GM12892 (cell line): ENCODE measurements around the gene TBC1D3G. TPM values are rescaled to one million over a fixed set of nuclear protein-coding genes. Genes with fewer than 3 reads are reported as not detected.
"Not testable (repeated sequence)": the region's sequence is repeated elsewhere in the genome, so short reads cannot be mapped to it uniquely, and the experiment has no call there.

Experiments used
- DNase-seq: peaks from one replicate; pipeline ENCODE4 v3.0.0; 2011; ENCODE audit not compliant: insufficient read length
- FAIRE-seq: peaks from 2 replicates; lab custom pipeline; 2011; peaks lifted over from hg19 to GRCh38; lab: Jason Lieb, UNC
- polyA plus RNA-seq: library from polyadenylated mRNA; unstranded; fragments of >200 nt; gene quantifications from one replicate; pipeline ENCODE4 v1.2.1, GENCODE V29; 2012; ENCODE audit warnings: missing spikeins, inconsistent platforms; ENCODE audit not compliant: missing spikeins

The TBC1D3G gene
- polyA plus RNA-seq: not detected

GRCh38 chr17:36323584-36323983 is at the start of gene TBC1D3G:
TBC1D3G (plus strand) TSS chr17:36323884; CDS start chr17:36325412, 1,528 bp downstream.
- not testable (repeated sequence) for FAIRE-seq, DNase-seq

GRCh38 chr17:36283256-36283655 is 40.4 kb upstream of the TBC1D3G start:
- not testable (repeated sequence) for DNase-seq, FAIRE-seq

- FAIRE-seq: not testable (repeated sequence)
These were observed 39.5 kb upstream of the TBC1D3G start for GRCh38 chr17:36284219-36284618.

GRCh38 chr17:36289965-36290612 is 33.6 kb upstream of the TBC1D3G start:
- not testable (repeated sequence) for DNase-seq, FAIRE-seq

More at GRCh38 chr17:36284219-36284618, 39.5 kb upstream of the TBC1D3G start:
- not testable (repeated sequence) for DNase-seq

GRCh38 chr17:36295161-36295560 is 28.5 kb upstream of the TBC1D3G start:
- FAIRE-seq, DNase-seq: not testable (repeated sequence)

- not testable (repeated sequence) for DNase-seq
These were observed 7.9 kb upstream of the TBC1D3G start for GRCh38 chr17:36315736-36316135.

GRCh38 chr17:36362496-36362895 is 38.8 kb downstream of the TBC1D3G start:
- FAIRE-seq, DNase-seq: not testable (repeated sequence)

More at GRCh38 chr17:36315736-36316135, 7.9 kb upstream of the TBC1D3G start:
- FAIRE-seq: not testable (repeated sequence)

- not testable (repeated sequence) for FAIRE-seq, DNase-seq
These were observed 52.3 kb downstream of the TBC1D3G start for GRCh38 chr17:36375938-36376337.
